Measurements from ENCODE around the gene G6PC3. TPM values are rescaled to one million over a fixed set of nuclear protein-coding genes. Genes with fewer than 3 reads are reported as not detected.

G6PC3 gene
- total and polyA plus RNA-seq, 2 experiments from 2014 or later = 36.1 to 132 TPM

DNA sequence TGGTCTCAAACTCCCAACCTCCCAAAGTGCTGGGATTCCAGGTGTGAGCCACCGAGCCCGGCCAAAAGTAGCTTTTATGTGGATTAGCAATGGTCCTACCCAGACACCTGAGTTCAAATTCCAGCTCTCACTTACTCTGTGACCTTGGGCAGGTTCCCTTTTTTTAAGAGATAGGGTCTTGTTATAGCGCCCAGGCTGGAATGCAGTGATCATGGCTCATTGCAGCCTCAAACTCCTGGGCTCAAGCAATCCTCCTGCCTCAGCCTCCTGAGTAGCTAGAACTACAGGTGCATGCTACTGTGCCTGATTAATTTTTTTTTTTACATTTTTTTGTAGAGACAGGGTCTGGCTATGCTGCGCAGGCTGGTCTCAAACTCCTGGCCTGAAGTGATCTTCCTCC lies 36.3 kb downstream of the G6PC3 start:
- no peaks in the 10 kb centered on the region for H3K36me3 ChIP-seq (replicated peaks; ENCODE audit: insufficient read depth, low read depth)
- peaks cover 46% of the 10 kb centered on the region for H3K79me2 ChIP-seq
- no peaks in the 10 kb centered on the region for H3K9me2 ChIP-seq (replicated peaks; ENCODE audit: insufficient read depth)
- WGBS (ENCODE audit: low lambda C conversion rate, missing lambda C conversion rate) = 96% methylated on average over 4 of the region's 4 CpGs
- H3K9me3 ChIP-seq (ENCODE audit: low read depth) = no peaks in the 10 kb centered on the region
- H3K4me1 ChIP-seq (ENCODE audit: insufficient read depth) = peaks cover 37% of the 10 kb centered on the region
- no peak overlapping the region for H2AFZ ChIP-seq
- H4K20me1 ChIP-seq (ENCODE audit: insufficient read depth, poor library complexity, severe bottlenecking) = peaks cover 14% of the 10 kb centered on the region
- no peak for DNase-seq (ENCODE audit: low spot score)
- no peak overlapping the region for H3K27ac ChIP-seq
- H3K4me3 ChIP-seq = no peak overlapping the region
- no peak overlapping the region for H3K4me2 ChIP-seq
- no peaks in the 10 kb centered on the region for H3K27me3 ChIP-seq
- TF ChIP-seq, protein P1, sequence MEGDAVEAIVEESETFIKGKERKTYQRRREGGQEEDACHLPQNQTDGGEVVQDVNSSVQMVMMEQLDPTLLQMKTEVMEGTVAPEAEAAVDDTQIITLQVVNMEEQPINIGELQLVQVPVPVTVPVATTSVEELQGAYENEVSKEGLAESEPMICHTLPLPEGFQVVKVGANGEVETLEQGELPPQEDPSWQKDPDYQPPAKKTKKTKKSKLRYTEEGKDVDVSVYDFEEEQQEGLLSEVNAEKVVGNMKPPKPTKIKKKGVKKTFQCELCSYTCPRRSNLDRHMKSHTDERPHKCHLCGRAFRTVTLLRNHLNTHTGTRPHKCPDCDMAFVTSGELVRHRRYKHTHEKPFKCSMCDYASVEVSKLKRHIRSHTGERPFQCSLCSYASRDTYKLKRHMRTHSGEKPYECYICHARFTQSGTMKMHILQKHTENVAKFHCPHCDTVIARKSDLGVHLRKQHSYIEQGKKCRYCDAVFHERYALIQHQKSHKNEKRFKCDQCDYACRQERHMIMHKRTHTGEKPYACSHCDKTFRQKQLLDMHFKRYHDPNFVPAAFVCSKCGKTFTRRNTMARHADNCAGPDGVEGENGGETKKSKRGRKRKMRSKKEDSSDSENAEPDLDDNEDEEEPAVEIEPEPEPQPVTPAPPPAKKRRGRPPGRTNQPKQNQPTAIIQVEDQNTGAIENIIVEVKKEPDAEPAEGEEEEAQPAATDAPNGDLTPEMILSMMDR (IDR thresholded peaks at IDR 0.05; ENCODE audit: poor library complexity) = no peak
- no peak for TF ChIP-seq EZH2phosphoT487 (IDR thresholded peaks at IDR 0.05; ENCODE audit: low read depth, severe bottlenecking, unreplicated experiment)
- no peak for TF ChIP-seq EZH2 (IDR thresholded peaks at IDR 0.05; ENCODE audit: borderline replicate concordance)

DNA sequence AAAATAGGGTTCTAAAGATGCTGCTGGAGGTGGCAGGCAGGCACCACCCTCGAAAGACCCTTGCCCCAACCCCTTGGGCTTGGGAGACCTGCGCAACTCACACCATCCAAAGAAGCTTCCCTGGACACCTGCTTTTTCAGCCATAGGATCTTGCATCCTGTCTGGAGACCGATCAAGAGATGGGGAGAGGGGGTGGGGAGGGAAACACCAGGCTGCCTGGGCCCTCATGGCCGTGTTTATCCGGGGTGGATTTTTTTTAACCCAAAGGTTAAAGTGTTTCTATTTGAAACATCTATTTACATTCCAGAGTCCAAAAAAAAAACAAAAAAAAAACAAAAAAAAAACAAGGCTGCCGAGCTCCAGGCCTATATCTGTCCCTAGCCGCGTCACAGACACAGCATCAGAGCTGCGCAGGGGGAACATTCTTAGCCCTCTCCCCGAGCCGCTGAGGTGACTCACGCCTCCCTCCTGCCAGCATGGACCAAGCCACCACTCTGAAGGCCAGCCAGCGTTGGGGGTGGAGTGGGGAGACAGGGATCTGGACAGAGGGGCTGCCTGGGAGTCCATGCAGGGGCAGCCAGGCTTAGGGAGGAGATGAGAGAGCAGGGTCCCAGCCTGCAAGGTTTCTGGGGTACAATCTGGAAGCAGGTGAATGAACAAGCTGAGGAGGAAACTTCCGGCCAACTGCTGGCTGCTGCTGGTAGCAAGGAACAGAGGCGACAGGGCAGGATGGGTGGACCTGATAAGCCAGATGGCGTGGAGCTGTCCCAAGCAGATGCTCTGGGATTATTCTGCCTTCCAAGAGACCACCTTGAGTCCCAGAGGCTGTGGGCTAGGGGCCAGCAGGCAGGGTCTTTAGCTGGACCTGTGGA lies 38.1 kb downstream of the G6PC3 start:
- Histone ChIP-seq H2AFZ (no peak overlapping the region), H3K79me2 (peaks cover 50% of the 10 kb centered on the region), H3K4me1 (ENCODE audit: insufficient read depth) (peaks cover 37% of the 10 kb centered on the region), H3K4me3 (no peak overlapping the region), H3K4me2 (peak overlapping the region; percentile 80), H3K9me3 (ENCODE audit: low read depth) (no peaks in the 10 kb centered on the region), H4K20me1 (ENCODE audit: insufficient read depth, poor library complexity, severe bottlenecking) (peaks cover 14% of the 10 kb centered on the region), H3K27ac (peak overlapping the region; percentile 86), H3K27me3 (no peaks in the 10 kb centered on the region), H3K36me3 (replicated peaks; ENCODE audit: insufficient read depth, low read depth) (no peaks in the 10 kb centered on the region), H3K9me2 (replicated peaks; ENCODE audit: insufficient read depth) (no peaks in the 10 kb centered on the region)
- peak; percentile 91 for DNase-seq (ENCODE audit: low spot score)
- 40% methylated on average over 16 of the region's 16 CpGs for WGBS (ENCODE audit: low lambda C conversion rate, missing lambda C conversion rate)
- TF ChIP-seq EZH2phosphoT487 (IDR thresholded peaks at IDR 0.05; ENCODE audit: low read depth, severe bottlenecking, unreplicated experiment) (no peak), EZH2 (IDR thresholded peaks at IDR 0.05; ENCODE audit: borderline replicate concordance) (no peak)
- TF ChIP-seq, protein P1 (IDR thresholded peaks at IDR 0.05; ENCODE audit: poor library complexity) = no peak

GRCh38 chr17:44109312-44109630 lies 38.7 kb downstream of the G6PC3 start:
- no peaks in the 10 kb centered on the region for H3K36me3 ChIP-seq (replicated peaks; ENCODE audit: insufficient read depth, low read depth)

More at GRCh38 chr17:44109312-44109630, 38.7 kb downstream of the G6PC3 start:
- Histone ChIP-seq H3K9me2 (replicated peaks; ENCODE audit: insufficient read depth) (no peaks in the 10 kb centered on the region), H3K27ac (peak overlapping the region; percentile 85), H2AFZ (no peak overlapping the region), H4K20me1 (ENCODE audit: insufficient read depth, poor library complexity, severe bottlenecking) (peaks cover 14% of the 10 kb centered on the region), H3K9me3 (ENCODE audit: low read depth) (no peaks in the 10 kb centered on the region), H3K4me3 (no peak overlapping the region), H3K4me1 (ENCODE audit: insufficient read depth) (peaks cover 37% of the 10 kb centered on the region), H3K4me2 (peak overlapping the region; percentile 80), H3K27me3 (no peaks in the 10 kb centered on the region), H3K79me2 (peaks cover 49% of the 10 kb centered on the region)
- no peak for TF ChIP-seq EZH2phosphoT487 (IDR thresholded peaks at IDR 0.05; ENCODE audit: low read depth, severe bottlenecking, unreplicated experiment)
- no peak for TF ChIP-seq EZH2 (IDR thresholded peaks at IDR 0.05; ENCODE audit: borderline replicate concordance)
- TF ChIP-seq, protein P1 (IDR thresholded peaks at IDR 0.05; ENCODE audit: poor library complexity) = no peak
- DNase-seq (ENCODE audit: low spot score) = no peak
- 71% methylated on average over 4 of the region's 4 CpGs for WGBS (ENCODE audit: low lambda C conversion rate, missing lambda C conversion rate)

Measured in hepatocyte (in vitro differentiated cells).